ENCODE measurements around the gene SHFL.

SHFL gene

GRCh38 chr19:10087296-10088061, 1.4 kb downstream of the SHFL start:
- in situ Hi-C loops (cut with HindIII; ENCODE audit: low sequenced_read_pairs): no loop called here

DNA sequence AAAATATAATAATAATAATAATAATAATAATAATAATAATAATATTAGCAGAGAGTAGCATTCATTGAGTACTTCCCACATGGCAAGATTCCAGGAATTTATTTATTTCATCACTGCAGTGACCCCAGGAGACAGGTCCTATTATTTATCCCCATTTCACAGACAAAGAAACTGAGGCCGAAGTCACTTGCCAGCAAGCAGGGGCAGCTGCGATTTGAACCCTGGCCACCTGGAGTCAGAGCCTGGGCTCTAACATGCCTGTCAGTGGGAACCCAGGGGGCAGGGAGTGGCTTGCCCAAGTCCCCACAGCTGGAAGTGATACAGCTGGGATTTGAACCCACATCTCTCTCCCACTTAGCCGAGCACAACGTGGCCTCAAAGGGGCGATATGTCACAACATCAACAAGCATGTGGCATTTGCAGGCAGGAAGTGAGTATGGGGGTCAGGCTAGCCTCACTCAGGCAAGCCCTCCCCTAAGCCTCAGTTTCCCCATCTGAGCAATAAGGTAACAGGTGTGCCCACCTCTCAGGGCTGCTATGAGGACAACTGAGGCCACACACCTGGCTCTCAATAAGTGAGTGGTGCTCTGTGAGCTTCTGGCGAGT, 2.9 kb downstream of the SHFL start:
- in situ Hi-C loops (cut with HindIII; ENCODE audit: low sequenced_read_pairs): no loop called here

DNA sequence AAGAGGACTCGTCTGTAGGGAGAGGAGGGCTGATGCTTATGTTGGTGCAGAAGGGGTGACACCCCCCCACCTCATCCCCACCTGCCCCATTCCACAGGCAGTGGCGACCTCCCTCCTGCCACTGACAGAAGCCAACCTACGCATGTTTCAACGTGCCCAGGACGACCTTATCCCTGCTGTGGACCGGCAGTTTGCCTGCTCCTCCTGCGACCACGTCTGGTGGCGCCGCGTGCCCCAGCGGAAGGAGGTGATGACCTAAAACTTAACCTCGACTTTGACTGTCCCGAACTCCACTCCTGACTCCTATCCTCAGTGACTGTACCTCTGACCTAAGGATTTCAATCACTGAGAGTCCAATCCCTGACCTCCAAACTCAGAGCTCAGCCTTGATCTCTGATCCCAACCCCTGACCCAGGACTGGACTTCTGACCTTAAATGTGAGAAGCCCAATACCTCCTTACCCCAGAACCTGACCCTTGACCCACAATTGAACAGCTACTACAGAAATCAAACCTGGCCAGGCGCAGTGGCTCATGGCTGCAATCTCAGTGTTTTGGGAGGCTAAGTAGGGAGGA, 3.8 kb downstream of the SHFL start:
- in situ Hi-C loops (cut with HindIII; ENCODE audit: low sequenced_read_pairs): no loop called here

DNA sequence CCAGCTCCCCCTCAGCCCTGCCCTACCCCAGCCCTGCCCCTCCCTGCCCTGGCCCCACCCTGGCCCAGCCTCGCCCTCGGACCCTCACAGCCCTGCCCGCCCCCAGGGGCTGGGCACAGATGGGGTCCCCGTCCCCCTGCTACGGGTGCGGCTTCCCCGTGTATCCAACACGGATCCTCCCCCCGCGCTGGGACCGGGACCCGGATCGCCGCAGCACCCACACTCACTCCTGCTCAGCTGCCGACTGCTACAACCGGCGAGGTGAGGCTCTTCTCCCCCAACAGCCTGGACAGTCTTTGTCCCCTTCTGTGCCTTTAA, 5.2 kb downstream of the SHFL start:
- in situ Hi-C loops (cut with HindIII; ENCODE audit: low sequenced_read_pairs): no loop called here

DNA sequence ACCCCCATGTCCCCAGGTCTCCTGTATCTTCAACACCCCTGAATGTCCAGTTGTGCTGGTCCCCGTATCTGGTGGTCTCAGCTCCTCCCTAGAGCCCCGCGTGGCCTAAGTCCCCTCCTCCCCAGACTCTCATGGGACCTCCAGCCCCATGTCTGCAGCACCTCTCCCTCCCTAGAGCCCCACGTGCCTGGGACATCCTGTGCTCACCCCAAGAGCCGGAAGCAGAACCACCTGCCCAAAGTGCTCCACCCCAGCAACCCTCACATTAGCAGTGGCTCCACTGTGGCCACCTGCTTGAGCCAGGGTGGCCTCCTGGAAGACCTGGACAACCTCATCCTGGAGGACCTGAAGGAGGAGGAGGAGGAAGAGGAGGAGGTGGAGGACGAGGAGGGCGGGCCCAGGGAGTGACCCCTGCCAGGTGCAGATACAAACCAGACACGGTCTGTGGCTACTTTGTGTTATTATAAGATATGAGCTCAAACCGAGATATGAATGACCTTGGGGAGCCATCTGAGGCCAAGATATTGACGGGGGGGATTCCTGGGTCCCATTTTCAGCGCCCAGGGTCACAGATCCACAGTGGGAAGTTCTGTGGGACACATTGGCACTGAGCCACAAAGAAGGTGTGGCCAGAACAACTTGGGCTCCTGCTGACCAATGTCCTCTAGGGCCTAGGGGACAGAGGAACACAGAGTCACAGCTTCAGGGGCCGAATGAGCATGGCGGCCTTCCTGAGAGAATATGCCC, 6.0 kb downstream of the SHFL start:
- in situ Hi-C loops (cut with HindIII; ENCODE audit: low sequenced_read_pairs): no loop called here

DNA sequence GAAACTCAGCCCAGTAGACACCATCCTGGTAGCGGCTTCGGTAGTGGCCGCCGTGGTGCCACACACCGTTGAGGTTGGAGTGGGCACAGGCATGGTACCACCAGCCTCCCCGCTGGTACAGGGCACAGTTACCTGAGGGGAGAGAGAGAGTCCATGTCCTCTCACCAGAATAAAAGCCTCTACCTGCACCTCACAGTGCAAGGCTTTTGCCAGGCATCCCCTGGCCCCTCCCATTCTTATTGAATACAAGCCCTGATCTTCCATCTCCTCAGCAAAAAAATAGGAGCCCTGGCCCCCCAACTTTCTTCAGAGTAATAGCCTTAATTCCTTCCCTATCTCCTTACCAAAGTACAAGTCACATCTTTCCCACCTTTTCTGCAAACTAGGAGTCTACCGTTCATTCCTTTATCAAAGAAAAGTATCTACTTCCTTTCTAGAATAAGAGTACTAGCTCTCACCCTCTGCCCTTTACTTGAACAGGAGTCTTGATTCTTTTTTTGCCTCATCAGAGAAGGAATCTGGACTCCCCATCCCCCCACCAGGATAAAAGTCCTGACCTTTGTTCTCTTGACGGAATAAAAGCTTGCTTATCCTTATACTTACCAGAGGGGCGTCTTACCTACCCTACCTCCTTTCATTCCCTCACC, 6.7 kb downstream of the SHFL start:
- in situ Hi-C loops (cut with HindIII; ENCODE audit: low sequenced_read_pairs): no loop called here

GRCh38 chr19:10093295-10094186, 7.4 kb downstream of the SHFL start:
- in situ Hi-C loops (cut with HindIII; ENCODE audit: low sequenced_read_pairs): no loop called here

GRCh38 chr19:10095622-10095947, 9.5 kb downstream of the SHFL start:
- in situ Hi-C loops (cut with HindIII; ENCODE audit: low sequenced_read_pairs): no loop called here

GRCh38 chr19:10095948-10096614, 10.0 kb downstream of the SHFL start:
- in situ Hi-C loops (cut with HindIII; ENCODE audit: low sequenced_read_pairs): no loop called here

DNA sequence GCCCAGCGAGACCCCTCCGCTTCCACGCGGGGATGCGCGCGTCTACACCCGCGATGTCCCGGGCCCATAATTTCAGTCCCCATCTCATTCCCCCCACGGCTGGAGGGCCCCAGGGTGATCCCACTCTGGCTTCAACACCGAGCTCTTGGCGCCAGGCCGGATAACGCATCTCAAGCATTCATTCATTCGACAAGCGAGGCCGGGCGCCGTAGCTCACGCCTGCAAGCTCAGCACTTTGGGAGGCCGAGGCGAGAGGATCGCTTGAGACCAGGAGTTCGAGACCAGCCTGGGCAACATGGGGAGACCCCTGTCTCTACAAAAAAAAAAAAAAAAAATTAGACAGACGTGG, 10.5 kb downstream of the SHFL start:
- in situ Hi-C loops (cut with HindIII; ENCODE audit: low sequenced_read_pairs): no loop called here

GRCh38 chr19:10100163-10100785, 14.2 kb downstream of the SHFL start:
- in situ Hi-C loops (cut with HindIII; ENCODE audit: low sequenced_read_pairs): loop anchor here (25.0 kb wide), 1 partner anchor 163 kb away; the partner anchor contains the start of gene OLFM2

DNA sequence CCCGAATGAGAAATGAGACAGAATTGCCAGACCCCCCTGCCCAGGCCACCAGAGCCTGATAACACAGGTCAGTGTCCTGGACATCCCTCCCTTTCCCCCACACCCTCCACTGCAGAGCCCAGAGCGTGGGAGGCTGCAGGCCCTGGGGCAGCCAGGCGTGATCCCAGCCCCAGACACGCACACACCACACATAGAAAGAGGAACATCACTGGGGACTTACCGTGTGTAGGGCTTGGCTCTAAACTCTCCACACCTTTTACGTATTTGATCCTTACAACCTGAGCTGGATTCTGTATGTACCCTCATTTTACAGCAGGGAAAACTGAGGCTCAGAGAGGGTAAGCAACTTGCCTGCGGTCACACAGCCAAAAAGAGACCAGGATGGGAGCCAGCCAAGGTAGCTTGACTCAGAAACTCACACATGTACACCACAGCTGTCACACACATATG, 16.7 kb downstream of the SHFL start:
- in situ Hi-C loops (cut with HindIII; ENCODE audit: low sequenced_read_pairs): loop anchor here (25.0 kb wide), 1 partner anchor 166 kb away; the partner anchor contains the start of gene OLFM2

GRCh38 chr19:10104130-10104513, 18.0 kb downstream of the SHFL start:
- in situ Hi-C loops (cut with HindIII; ENCODE audit: low sequenced_read_pairs): loop anchor here (25.0 kb wide), 1 partner anchor 167 kb away; the partner anchor contains the start of gene OLFM2

DNA sequence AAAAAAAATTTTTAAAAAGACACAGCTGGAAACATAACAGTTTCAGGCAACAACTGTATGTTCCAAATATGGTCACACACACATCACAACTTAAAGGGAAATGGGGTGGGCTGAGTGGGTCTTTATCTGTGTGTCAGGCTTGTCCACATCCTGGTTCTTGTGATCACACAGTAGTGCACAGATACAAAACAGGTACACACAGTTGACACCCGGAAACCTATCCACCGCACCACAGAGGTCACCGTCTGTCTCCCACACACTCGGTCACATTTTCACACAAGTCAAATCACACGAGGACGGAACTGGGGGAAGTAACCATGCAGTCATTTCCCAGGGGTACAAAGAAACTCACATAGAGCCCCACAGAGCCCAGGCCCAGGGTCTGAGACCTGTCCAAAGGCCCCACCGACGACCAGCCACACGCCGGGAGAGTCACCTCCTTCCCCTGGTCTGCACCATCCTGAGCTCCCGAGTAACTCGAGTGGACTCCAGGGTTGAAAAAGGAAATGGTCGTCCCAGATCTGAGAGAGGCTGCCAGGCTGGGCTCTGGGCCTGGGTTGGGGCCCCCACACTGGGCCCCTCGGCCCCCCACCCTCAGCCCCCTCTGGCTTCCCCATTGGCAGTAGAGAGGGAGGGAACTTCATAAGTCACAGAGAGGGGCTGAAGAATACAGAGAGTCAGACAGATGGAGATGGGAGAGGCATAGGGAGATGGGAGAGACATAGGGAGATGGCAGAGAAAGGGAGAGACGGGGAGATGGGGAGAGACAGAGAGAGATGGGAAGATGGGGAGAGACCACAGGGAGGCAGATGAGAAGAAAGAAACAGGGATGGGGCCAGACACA, 18.8 kb downstream of the SHFL start:
- in situ Hi-C loops (cut with HindIII; ENCODE audit: low sequenced_read_pairs): loop anchor here (25.0 kb wide), 1 partner anchor 168 kb away; the partner anchor contains the start of gene OLFM2

DNA sequence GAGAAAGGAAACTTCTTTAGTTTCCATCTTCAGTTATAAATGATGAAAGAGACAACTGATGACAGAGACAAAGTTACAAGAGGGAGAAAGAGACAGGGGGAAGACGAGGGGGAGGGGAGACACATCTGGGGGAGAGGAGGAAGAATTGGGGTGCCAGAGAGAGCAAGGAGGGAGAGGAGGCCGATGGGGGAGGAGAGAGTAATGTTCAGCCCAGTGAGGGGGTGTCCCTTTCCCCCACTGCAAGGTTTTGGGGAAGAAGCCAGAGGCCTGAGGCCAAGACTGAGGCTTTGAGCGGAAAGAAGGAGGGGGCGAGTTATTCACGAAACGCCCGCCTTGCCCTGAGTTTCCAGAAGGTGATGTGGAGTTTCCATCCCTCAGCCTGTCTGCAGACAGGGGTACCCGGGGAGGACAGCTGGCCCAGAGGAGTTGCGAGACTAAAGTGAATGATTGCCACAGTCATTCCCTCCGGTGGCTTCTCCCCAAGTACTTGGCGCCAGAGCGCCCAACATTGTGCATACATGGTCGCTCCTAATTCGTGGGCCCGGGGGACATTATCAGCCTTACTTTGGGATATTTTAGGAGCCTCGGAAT, 19.5 kb downstream of the SHFL start:
- in situ Hi-C loops (cut with HindIII; ENCODE audit: low sequenced_read_pairs): loop anchor here (25.0 kb wide), 1 partner anchor 168 kb away; the partner anchor contains the start of gene OLFM2

GRCh38 chr19:10106100-10106936, 20.2 kb downstream of the SHFL start, which contains the start of gene PPAN:
PPAN (plus strand) TSS chr19:10106362; CDS start chr19:10106395, 33 bp downstream.
- in situ Hi-C loops (cut with HindIII; ENCODE audit: low sequenced_read_pairs): loop anchor here (25.0 kb wide), 1 partner anchor 169 kb away; the partner anchor contains the start of gene OLFM2

DNA sequence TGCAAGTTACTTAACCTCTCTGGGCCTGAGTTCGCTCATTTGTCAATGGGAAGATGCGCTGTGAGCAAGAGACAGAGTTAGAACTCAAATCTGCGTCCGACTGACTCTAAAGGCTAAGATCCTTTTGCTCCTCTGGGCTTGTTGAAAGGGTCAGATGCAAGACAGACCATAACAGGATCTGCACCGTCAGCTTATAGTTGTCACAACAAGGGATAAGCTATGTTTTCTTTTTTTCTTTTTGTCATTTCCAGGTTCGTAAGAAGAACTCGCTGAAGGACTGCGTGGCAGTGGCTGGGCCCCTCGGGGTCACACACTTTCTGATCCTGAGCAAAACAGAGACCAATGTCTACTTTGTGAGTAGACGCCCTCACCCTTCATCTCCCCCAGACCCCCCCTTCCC, 21.1 kb downstream of the SHFL start:
- in situ Hi-C loops (cut with HindIII; ENCODE audit: low sequenced_read_pairs): loop anchor here (25.0 kb wide), 1 partner anchor 170 kb away; the partner anchor contains the start of gene OLFM2

All from endothelial cell of hepatic sinusoid (primary cell).